IPS DF 19.7 (cell line): ENCODE results near the gene MAP3K20.
"Not testable (repeated sequence)": the region's sequence is repeated elsewhere in the genome, so short reads cannot be mapped to it uniquely, and the experiment has no call there.

Experiments used
- DNase-seq: peaks from one replicate; pipeline ENCODE4 v3.0.0-alpha.2; 2013; ENCODE audit warnings: low read depth, low spot score

The MAP3K20 gene

GRCh38 chr2:173075781-173076580, at the start of gene MAP3K20:
Gene MAP3K20 (plus strand): TSS chr2:173075846. CDS start chr2:173091032, 15,186 bp downstream.
- DNase-seq: no peak

- DNase-seq: no peak
Measured at GRCh38 chr2:173026479-173026878, 49.2 kb upstream of the MAP3K20 start.

GRCh38 chr2:173027181-173028128, 48.2 kb upstream of the MAP3K20 start:
- peak; percentile 69 for DNase-seq

- no peak for DNase-seq
Measured at GRCh38 chr2:173028141-173028540, 47.5 kb upstream of the MAP3K20 start.

- DNase-seq: no peak
Measured at GRCh38 chr2:173028671-173029070, 47.0 kb upstream of the MAP3K20 start.

- no peak for DNase-seq
Measured at GRCh38 chr2:173030561-173031490, 44.8 kb upstream of the MAP3K20 start.

GRCh38 chr2:173032032-173032431, 43.6 kb upstream of the MAP3K20 start:
- DNase-seq: no peak

GRCh38 chr2:173033084-173033483, 42.6 kb upstream of the MAP3K20 start:
- DNase-seq: no peak

- no peak for DNase-seq
Measured at GRCh38 chr2:173034143-173034542, 41.5 kb upstream of the MAP3K20 start.

- DNase-seq: no peak
Measured at GRCh38 chr2:173037245-173038120, 38.2 kb upstream of the MAP3K20 start.

GRCh38 chr2:173038257-173038656, 37.4 kb upstream of the MAP3K20 start:
- DNase-seq: not testable (repeated sequence)

GRCh38 chr2:173040729-173041128, 34.9 kb upstream of the MAP3K20 start:
- DNase-seq: no peak

GRCh38 chr2:173043476-173043875, 32.2 kb upstream of the MAP3K20 start:
- no peak for DNase-seq

- DNase-seq: no peak
Measured at GRCh38 chr2:173043897-173044519, 31.6 kb upstream of the MAP3K20 start.

- DNase-seq: no peak
Measured at GRCh38 chr2:173044686-173045085, 31.0 kb upstream of the MAP3K20 start.

- DNase-seq: no peak
Measured at GRCh38 chr2:173045181-173045580, 30.5 kb upstream of the MAP3K20 start.

- DNase-seq: no peak
Measured at GRCh38 chr2:173048522-173048896, 27.1 kb upstream of the MAP3K20 start.

- DNase-seq: no peak
Measured at GRCh38 chr2:173048897-173049661, 26.6 kb upstream of the MAP3K20 start.

GRCh38 chr2:173049831-173050230, 25.8 kb upstream of the MAP3K20 start:
- no peak for DNase-seq
